DND-41 (cell line): ENCODE data around the gene OCA2.

Experiments used
- ATAC-seq: fragments of 200-7000 bp; cut with Tn5 transposase; 3 replicates; pipeline ENCODE4 v1.9.1; 2021; ENCODE audit warnings: low read depth; ENCODE audit not compliant: insufficient read depth
- DNase-seq: peaks from one replicate; pipeline ENCODE4 v3.0.0-alpha.2; 2020
- H2AFZ ChIP-seq: 2 replicates; pipeline ENCODE4 v1.6.0; 2012; ENCODE audit warnings: low read depth, low read length
- H3K27ac ChIP-seq: 2 replicates; pipeline ENCODE4 v1.5.1; 2012; ENCODE audit warnings: low read length, inconsistent platforms
- H3K27me3 ChIP-seq: fragments of 200-600 bp; sonication (generic); 2 replicates; pipeline ENCODE4 v1.6.0; 2012; ENCODE audit warnings: low read length, mild to moderate bottlenecking, inconsistent platforms; ENCODE audit not compliant: insufficient read depth, poor library complexity
- H3K36me3 ChIP-seq: 2 replicates; pipeline ENCODE4 v1.5.1; 2012; ENCODE audit warnings: low read length, inconsistent platforms; ENCODE audit not compliant: insufficient read depth
- H3K4me1 ChIP-seq: 2 replicates; pipeline ENCODE4 v1.5.1; 2012; ENCODE audit warnings: mild to moderate bottlenecking, low read length; ENCODE audit not compliant: insufficient read depth
- H3K4me2 ChIP-seq: 2 replicates; pipeline ENCODE4 v1.6.0; 2012; ENCODE audit warnings: mild to moderate bottlenecking, moderate library complexity, low read length, inconsistent platforms; ENCODE audit not compliant: insufficient read depth
- H3K4me3 ChIP-seq, 2 experiments: fragments of 200-600 bp in 1 of 2; shearing (Covaris generic) in 1 of 2; 2 replicates each; pipeline ENCODE4 v1.5.1; 2012 to 2016; ENCODE audit warnings: inconsistent platforms in 2 of 2, low read length in 2 of 2, mild to moderate bottlenecking in 2 of 2, low read depth in 1 of 2, moderate library complexity in 1 of 2
- H3K79me2 ChIP-seq: 2 replicates; pipeline ENCODE4 v1.6.0; 2012; ENCODE audit warnings: low read length, inconsistent platforms; ENCODE audit not compliant: insufficient read depth
- H3K9ac ChIP-seq: 2 replicates; pipeline ENCODE4 v1.6.0; 2012; ENCODE audit warnings: low read depth, mild to moderate bottlenecking, inconsistent platforms, low read length, moderate library complexity
- H3K9me3 ChIP-seq: 2 replicates; pipeline ENCODE4 v1.5.1; 2012; ENCODE audit warnings: low read length, moderate library complexity, mild to moderate bottlenecking, inconsistent platforms; ENCODE audit not compliant: insufficient read depth, severe bottlenecking
- H4K20me1 ChIP-seq: 2 replicates; pipeline ENCODE4 v1.6.0; 2012; ENCODE audit warnings: low read length; ENCODE audit not compliant: insufficient read depth
- EZH2 ChIP-seq: IDR thresholded peaks from 3 replicates; pipeline ENCODE4 v1.6.1; 2012; ENCODE audit warnings: borderline replicate concordance, low read depth, mild to moderate bottlenecking, moderate library complexity, low read length, inconsistent platforms; ENCODE audit not compliant: severe bottlenecking
- TF ChIP-seq, protein P1 (sequence below): IDR thresholded peaks from 2 replicates; pipeline ENCODE4 v1.5.1; 2012; ENCODE audit warnings: borderline replicate concordance, low read length, moderate library complexity, mild to moderate bottlenecking; ENCODE audit not compliant: poor library complexity, severe bottlenecking; ENCODE audit errors: extremely low read depth

The OCA2 gene

DNA sequence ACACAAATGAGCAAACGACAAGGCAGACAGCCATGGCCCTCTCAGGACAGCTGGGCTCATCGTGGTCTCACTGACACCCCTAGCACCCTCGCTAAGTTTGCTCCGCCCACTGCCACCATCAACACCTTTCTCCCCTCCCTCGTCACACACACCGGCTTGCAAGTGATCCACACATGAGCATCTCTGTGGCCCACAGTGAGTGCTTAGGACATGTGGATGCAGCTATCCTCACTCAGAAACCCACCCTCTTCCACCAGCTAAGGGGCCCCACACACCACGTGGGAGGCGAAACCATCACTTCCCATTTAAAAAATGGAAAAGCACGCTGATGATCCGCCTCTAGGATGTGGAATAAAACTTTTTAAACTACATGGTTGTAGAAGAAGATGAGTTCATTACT lies 105.6 kb downstream of the OCA2 start:
- ATAC-seq = no peak
- H2AFZ ChIP-seq = no peak overlapping the region
- no peaks in the 10 kb centered on the region for H3K9me3 ChIP-seq
- no peaks in the 10 kb centered on the region for H4K20me1 ChIP-seq
- H3K27ac ChIP-seq = no peak overlapping the region
- DNase-seq = no peak
- H3K4me3 ChIP-seq = no peak overlapping the region
- no peaks in the 10 kb centered on the region for H3K79me2 ChIP-seq
- H3K36me3 ChIP-seq = no peaks in the 10 kb centered on the region
- H3K4me1 ChIP-seq = no peaks in the 10 kb centered on the region
- no peak overlapping the region for H3K9ac ChIP-seq
- no peak overlapping the region for H3K4me2 ChIP-seq
- no peaks in the 10 kb centered on the region for H3K27me3 ChIP-seq
- TF ChIP-seq, protein P1, sequence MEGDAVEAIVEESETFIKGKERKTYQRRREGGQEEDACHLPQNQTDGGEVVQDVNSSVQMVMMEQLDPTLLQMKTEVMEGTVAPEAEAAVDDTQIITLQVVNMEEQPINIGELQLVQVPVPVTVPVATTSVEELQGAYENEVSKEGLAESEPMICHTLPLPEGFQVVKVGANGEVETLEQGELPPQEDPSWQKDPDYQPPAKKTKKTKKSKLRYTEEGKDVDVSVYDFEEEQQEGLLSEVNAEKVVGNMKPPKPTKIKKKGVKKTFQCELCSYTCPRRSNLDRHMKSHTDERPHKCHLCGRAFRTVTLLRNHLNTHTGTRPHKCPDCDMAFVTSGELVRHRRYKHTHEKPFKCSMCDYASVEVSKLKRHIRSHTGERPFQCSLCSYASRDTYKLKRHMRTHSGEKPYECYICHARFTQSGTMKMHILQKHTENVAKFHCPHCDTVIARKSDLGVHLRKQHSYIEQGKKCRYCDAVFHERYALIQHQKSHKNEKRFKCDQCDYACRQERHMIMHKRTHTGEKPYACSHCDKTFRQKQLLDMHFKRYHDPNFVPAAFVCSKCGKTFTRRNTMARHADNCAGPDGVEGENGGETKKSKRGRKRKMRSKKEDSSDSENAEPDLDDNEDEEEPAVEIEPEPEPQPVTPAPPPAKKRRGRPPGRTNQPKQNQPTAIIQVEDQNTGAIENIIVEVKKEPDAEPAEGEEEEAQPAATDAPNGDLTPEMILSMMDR = no peak
- no peak for TF ChIP-seq EZH2

DNA sequence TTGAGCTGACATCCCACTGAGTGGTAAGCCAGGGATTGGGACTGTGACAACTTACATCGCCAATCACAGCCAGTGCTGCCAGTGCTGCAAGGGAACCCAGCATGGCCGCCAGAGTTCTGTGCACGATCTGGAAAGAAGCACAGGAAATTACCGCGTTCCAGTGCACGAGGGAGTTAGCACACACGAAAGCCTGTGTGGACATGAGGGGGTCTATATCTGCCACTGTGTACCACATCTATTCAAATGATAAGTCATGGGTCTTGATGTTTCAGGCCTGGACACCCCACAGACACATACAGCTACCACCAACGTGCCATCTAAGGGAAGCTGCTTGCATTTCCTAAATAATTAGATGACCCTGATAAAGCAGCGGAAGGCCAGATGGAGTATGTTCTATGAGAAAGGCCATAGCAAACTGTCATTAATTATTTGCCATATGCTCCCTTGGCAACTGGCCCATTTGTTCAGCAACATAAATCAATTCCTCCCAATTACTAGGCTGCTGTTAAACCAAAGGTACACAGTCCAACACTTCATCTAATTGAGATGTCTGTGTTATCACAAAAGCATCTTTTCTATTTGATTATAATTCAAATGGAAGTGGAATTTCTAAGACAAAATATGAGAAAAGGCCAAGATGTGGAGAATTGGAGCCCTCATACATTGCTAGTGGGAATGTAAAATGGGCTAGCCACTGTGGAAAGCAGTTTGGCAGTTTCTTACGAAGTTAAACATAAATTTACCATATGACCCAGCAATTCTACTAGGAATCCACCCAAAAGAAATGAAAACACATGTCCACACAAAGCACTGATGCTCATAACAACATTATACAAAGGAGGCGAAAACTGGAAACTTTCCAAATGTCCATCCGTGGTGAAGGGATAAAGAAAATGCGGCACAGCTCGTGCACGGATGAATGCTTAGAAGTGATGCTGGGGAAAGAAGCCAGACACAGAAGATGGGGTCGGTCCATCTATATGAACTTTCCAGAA lies 108.3 kb downstream of the OCA2 start:
- ATAC-seq (no peak), DNase-seq (no peak)
- no peaks in the 10 kb centered on the region for H3K27me3 ChIP-seq
- no peaks in the 10 kb centered on the region for H3K9me3 ChIP-seq
- no peak overlapping the region for H3K4me2 ChIP-seq
- H3K4me3 ChIP-seq = no peak overlapping the region
- no peaks in the 10 kb centered on the region for H4K20me1 ChIP-seq
- H3K4me1 ChIP-seq = no peaks in the 10 kb centered on the region
- H2AFZ ChIP-seq = no peak overlapping the region
- TF ChIP-seq EZH2 = no peak
- TF ChIP-seq, protein P1 = no peak
- H3K9ac ChIP-seq = no peak overlapping the region
- no peaks in the 10 kb centered on the region for H3K36me3 ChIP-seq
- H3K27ac ChIP-seq = no peak overlapping the region
- H3K79me2 ChIP-seq = no peaks in the 10 kb centered on the region

DNA sequence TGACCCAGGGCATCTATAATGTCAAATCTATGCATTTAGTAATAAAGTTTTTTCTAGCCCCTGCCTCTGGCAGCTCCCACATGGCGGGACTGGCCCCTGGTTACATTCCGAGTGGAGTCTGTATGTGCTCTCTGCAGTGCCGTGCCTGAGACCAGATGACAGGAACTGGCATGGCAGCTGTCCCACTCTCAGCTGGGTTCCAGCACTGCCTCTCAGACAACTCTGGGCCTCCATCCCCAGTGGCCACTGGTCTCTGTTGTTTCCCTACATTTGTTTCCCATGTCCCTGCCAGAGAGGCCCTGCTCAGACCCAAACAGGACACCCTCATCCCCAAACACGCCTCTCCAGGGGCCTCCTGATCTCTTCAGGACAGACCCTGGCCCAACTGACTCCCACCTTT lies 109.3 kb downstream of the OCA2 start:
- Histone ChIP-seq H3K4me3 (no peak overlapping the region), H2AFZ (no peak overlapping the region), H3K4me1 (no peaks in the 10 kb centered on the region), H3K9ac (no peak overlapping the region), H3K9me3 (no peaks in the 10 kb centered on the region), H4K20me1 (no peaks in the 10 kb centered on the region), H3K4me2 (no peak overlapping the region), H3K27me3 (no peaks in the 10 kb centered on the region), H3K36me3 (no peaks in the 10 kb centered on the region), H3K79me2 (no peaks in the 10 kb centered on the region), H3K27ac (no peak overlapping the region)
- DNase-seq (no peak), ATAC-seq (no peak)
- TF ChIP-seq, protein P1 = no peak
- TF ChIP-seq EZH2 = no peak
